Activated CD8-positive, alpha-beta memory T cell treated with anti-CD3 and anti-CD28 coated beads, Interleukin-2, amount 10 ng/mL, durations not matched to agents 7 days and 5 days (primary cell): ENCODE data around the gene LIM2. TPM values are rescaled to one million over a fixed set of nuclear protein-coding genes. Genes with fewer than 3 reads are reported as not detected.

Source experiments
- ATAC-seq: fragments of 150-1000 bp; cut with Tn5 transposase; one replicate; pipeline ENCODE4 v1.10.0; 2021; ENCODE audit warnings: moderate library complexity
- CTCF ChIA-PET: fragments of 350-600 bp; sonication (Branson Sonifier 250); formaldehyde crosslinking; loops from one replicate; lab custom pipeline; 2021; ENCODE audit warnings: antibody characterized with exemption; lab: Charles Lee
- DNase-seq: peaks from one replicate; pipeline ENCODE4 v3.0.0-alpha.2; 2020
- H3K27ac Mint-ChIP-seq: one replicate; pipeline ENCODE4 v1.8.0; 2021; ENCODE audit warnings: mild to moderate bottlenecking, mixed read lengths
- H3K27me3 Mint-ChIP-seq: one replicate; pipeline ENCODE4 v1.8.0; 2021; ENCODE audit warnings: mixed read lengths
- H3K36me3 Mint-ChIP-seq: one replicate; pipeline ENCODE4 v1.8.0; 2021; ENCODE audit warnings: mild to moderate bottlenecking, mixed read lengths
- H3K4me1 Mint-ChIP-seq: one replicate; pipeline ENCODE4 v1.8.0; 2021; ENCODE audit warnings: mixed read lengths
- H3K4me3 Mint-ChIP-seq: one replicate; pipeline ENCODE4 v1.8.0; 2021; ENCODE audit warnings: mild to moderate bottlenecking, moderate library complexity, mixed read lengths
- H3K9me3 Mint-ChIP-seq: one replicate; pipeline ENCODE4 v1.8.0; 2022; ENCODE audit warnings: low read depth, mixed read lengths
- total RNA-seq, 2 experiments: library from RNA; stranded (reverse); gene quantifications; one replicate each; pipeline ENCODE4 v1.2.3, GENCODE V29; 2021

LIM2 gene
- total RNA-seq, 2 experiments from 2014 or later = 0.23 TPM; not detected in 1

GRCh38 chr19:51391073-51391611, 3.4 kb upstream of the LIM2 start:
- Mint-ChIP-seq H3K4me1 (peaks cover 41% of the 10 kb centered on the region), H3K9me3 (no peaks in the 10 kb centered on the region), H3K36me3 (peaks cover 2% of the 10 kb centered on the region), H3K27me3 (no peaks in the 10 kb centered on the region), H3K4me3 (no peak overlapping the region), H3K27ac (peak overlapping the region; percentile 58)
- CTCF ChIA-PET = interaction anchor here (0.7 to 2.1 kb wide), 3 partner anchors 10 to 19 kb away, joined by 3 to 5 read pairs (median 3); partner anchors contain the start of gene NKG7
- ATAC-seq (no peak), DNase-seq (no peak)

- Mint-ChIP-seq H3K4me3 (no peak overlapping the region), H3K9me3 (no peaks in the 10 kb centered on the region), H3K27me3 (no peaks in the 10 kb centered on the region), H3K4me1 (peaks cover 31% of the 10 kb centered on the region), H3K36me3 (no peaks in the 10 kb centered on the region), H3K27ac (no peak overlapping the region)
- DNase-seq = no peak
- ATAC-seq = no peak
- CTCF ChIA-PET = interaction anchor here (0.8 to 2.1 kb wide), 3 partner anchors 12 to 21 kb away, joined by 3 to 5 read pairs (median 3); partner anchors contain the start of gene NKG7
Observed at GRCh38 chr19:51389143-51389542, 1.4 kb upstream of the LIM2 start.

GRCh38 chr19:51386882-51387520, 773 bp downstream of the LIM2 start:
- H3K27ac Mint-ChIP-seq = peak overlapping the region; percentile 9
- ATAC-seq (peak; percentile 25), DNase-seq (no peak)

GRCh38 chr19:51382004-51382403, 5.8 kb downstream of the LIM2 start:
- no peak for ATAC-seq
- H3K9me3 Mint-ChIP-seq = no peaks in the 10 kb centered on the region
- H3K27me3 Mint-ChIP-seq = no peaks in the 10 kb centered on the region
- peaks cover 28% of the 10 kb centered on the region for H3K4me1 Mint-ChIP-seq
- CTCF ChIA-PET = interaction anchor here (1.3 to 1.4 kb wide), 2 partner anchors 14 to 42 kb away, joined by 4 read pairs; partner anchors contain the start of gene CLDND2
- H3K4me3 Mint-ChIP-seq = no peak overlapping the region
- DNase-seq = no peak
- H3K36me3 Mint-ChIP-seq = peaks cover 8% of the 10 kb centered on the region
- H3K27ac Mint-ChIP-seq = no peak overlapping the region

More at GRCh38 chr19:51386882-51387520, 773 bp downstream of the LIM2 start:
- H3K9me3 Mint-ChIP-seq = no peaks in the 10 kb centered on the region
- H3K36me3 Mint-ChIP-seq = peaks cover 3% of the 10 kb centered on the region
- H3K4me1 Mint-ChIP-seq = peaks cover 22% of the 10 kb centered on the region
- CTCF ChIA-PET = interaction anchor here (2.1 kb wide), 1 partner anchor 11 kb away, joined by 7 read pairs; no protein-coding TSS in a partner anchor
- H3K27me3 Mint-ChIP-seq = no peaks in the 10 kb centered on the region
- H3K4me3 Mint-ChIP-seq = peak overlapping the region; percentile 10

- CTCF ChIA-PET = interaction anchor here (0.9 to 2.5 kb wide), 4 partner anchors 10 to 62 kb away, joined by 3 to 17 read pairs (median 4); partner anchors contain the start of genes C19orf84 and CLDND2
- Mint-ChIP-seq H3K9me3 (no peaks in the 10 kb centered on the region), H3K36me3 (peaks cover 8% of the 10 kb centered on the region), H3K4me3 (no peak overlapping the region), H3K27ac (peak overlapping the region; percentile 43), H3K27me3 (no peaks in the 10 kb centered on the region), H3K4me1 (peaks cover 37% of the 10 kb centered on the region)
- DNase-seq (no peak), ATAC-seq (no peak)
Observed at GRCh38 chr19:51380379-51380778, 7.4 kb downstream of the LIM2 start.

- no peaks in the 10 kb centered on the region for H3K27me3 Mint-ChIP-seq
- DNase-seq (no peak), ATAC-seq (no peak)
- H3K4me1 Mint-ChIP-seq = peaks cover 63% of the 10 kb centered on the region
- H3K9me3 Mint-ChIP-seq = no peaks in the 10 kb centered on the region
- peaks cover 9% of the 10 kb centered on the region for H3K36me3 Mint-ChIP-seq
- CTCF ChIA-PET = interaction anchor here (1.2 to 4.1 kb wide), 2 partner anchors 11 to 17 kb away, joined by 3 to 32 read pairs; no protein-coding TSS in a partner anchor
- H3K4me3 Mint-ChIP-seq = no peak overlapping the region
- no peak overlapping the region for H3K27ac Mint-ChIP-seq
Observed at GRCh38 chr19:51377422-51377821, 10.4 kb downstream of the LIM2 start.

GRCh38 chr19:51375504-51376221, 12.1 kb downstream of the LIM2 start:
- no peaks in the 10 kb centered on the region for H3K27me3 Mint-ChIP-seq
- CTCF ChIA-PET = interaction anchor here (1.4 to 4.1 kb wide), 2 partner anchors 19 to 38 kb away, joined by 3 to 32 read pairs; no protein-coding TSS in a partner anchor
- ATAC-seq = peak; percentile 3

GRCh38 chr19:51372649-51373504, 14.9 kb downstream of the LIM2 start, which contains the start of gene NKG7:
TSS of gene NKG7 (minus strand) at chr19:51372654. CDS start at chr19:51372535, 119 bp downstream.
- peak; percentile 98 for DNase-seq
- peak within 1 kb of the TSS; percentile 98 for H3K27ac Mint-ChIP-seq
- no peaks in the 10 kb centered on the region for H3K27me3 Mint-ChIP-seq
- CTCF ChIA-PET = interaction anchor here (1.1 to 7.9 kb wide), 9 partner anchors 17 to 124 kb away, joined by 3 to 97 read pairs (median 4); partner anchors contain the start of gene C19orf84
- peak within 1 kb of the TSS; percentile 97 for H3K4me3 Mint-ChIP-seq
- H3K36me3 Mint-ChIP-seq = peaks cover 31% of the 10 kb centered on the region
- peak; percentile 71 for ATAC-seq
- H3K9me3 Mint-ChIP-seq = no peaks in the 10 kb centered on the region
- H3K4me1 Mint-ChIP-seq = peaks cover 54% of the 10 kb centered on the region

More at GRCh38 chr19:51375504-51376221, 12.1 kb downstream of the LIM2 start:
- Mint-ChIP-seq H3K4me3 (peak overlapping the region; percentile 57), H3K9me3 (no peaks in the 10 kb centered on the region), H3K4me1 (peaks cover 53% of the 10 kb centered on the region), H3K27ac (peak overlapping the region; percentile 88), H3K36me3 (peaks cover 21% of the 10 kb centered on the region)
- DNase-seq = peak; percentile 77

- Mint-ChIP-seq H3K9me3 (no peaks in the 10 kb centered on the region), H3K36me3 (peaks cover 31% of the 10 kb centered on the region), H3K4me3 (peak overlapping the region; percentile 97), H3K27me3 (no peaks in the 10 kb centered on the region), H3K27ac (peak overlapping the region; percentile 98), H3K4me1 (peaks cover 56% of the 10 kb centered on the region)
- no peak for ATAC-seq
- CTCF ChIA-PET = interaction anchor here (1.1 to 7.9 kb wide), 9 partner anchors 18 to 124 kb away, joined by 3 to 97 read pairs (median 4); partner anchors contain the start of gene C19orf84
- DNase-seq = peak; percentile 59
Observed at GRCh38 chr19:51372021-51372648, 15.6 kb downstream of the LIM2 start.

- CTCF ChIA-PET = interaction anchor here (0.7 to 7.9 kb wide), 4 partner anchors 26 to 265 kb away, joined by 4 to 97 read pairs (median 10); no protein-coding TSS in a partner anchor
- DNase-seq (no peak), ATAC-seq (no peak)
- Mint-ChIP-seq H3K4me1 (peaks cover 48% of the 10 kb centered on the region), H3K27me3 (no peaks in the 10 kb centered on the region), H3K9me3 (no peaks in the 10 kb centered on the region), H3K4me3 (peak overlapping the region; percentile 97), H3K27ac (peak overlapping the region; percentile 98), H3K36me3 (peaks cover 31% of the 10 kb centered on the region)
Observed at GRCh38 chr19:51371186-51371690, 16.5 kb downstream of the LIM2 start.

GRCh38 chr19:51370230-51370629, 17.5 kb downstream of the LIM2 start:
- Mint-ChIP-seq H3K36me3 (peaks cover 31% of the 10 kb centered on the region), H3K27ac (peak overlapping the region; percentile 98), H3K4me3 (peak overlapping the region; percentile 97), H3K4me1 (peaks cover 45% of the 10 kb centered on the region), H3K27me3 (no peaks in the 10 kb centered on the region), H3K9me3 (no peaks in the 10 kb centered on the region)
- ATAC-seq (no peak), DNase-seq (no peak)
- CTCF ChIA-PET = interaction anchor here (0.6 to 7.9 kb wide), 8 partner anchors 18 to 819 kb away, joined by 3 to 97 read pairs (median 6); no protein-coding TSS in a partner anchor
